CD4-positive, alpha-beta T cell treated with Interleukin-2 at 100 ng/mL for 4 hours (primary cell): Measurements from ENCODE around the gene ZMIZ1.
"Not testable (repeated sequence)": the region's sequence is repeated elsewhere in the genome, so short reads cannot be mapped to it uniquely, and the experiment has no call there.

ENCODE experiments used
- DNase-seq: peaks from one replicate; pipeline ENCODE4 v3.0.0-alpha.2; 2020; ENCODE audit warnings: low spot score

ZMIZ1 gene

DNA sequence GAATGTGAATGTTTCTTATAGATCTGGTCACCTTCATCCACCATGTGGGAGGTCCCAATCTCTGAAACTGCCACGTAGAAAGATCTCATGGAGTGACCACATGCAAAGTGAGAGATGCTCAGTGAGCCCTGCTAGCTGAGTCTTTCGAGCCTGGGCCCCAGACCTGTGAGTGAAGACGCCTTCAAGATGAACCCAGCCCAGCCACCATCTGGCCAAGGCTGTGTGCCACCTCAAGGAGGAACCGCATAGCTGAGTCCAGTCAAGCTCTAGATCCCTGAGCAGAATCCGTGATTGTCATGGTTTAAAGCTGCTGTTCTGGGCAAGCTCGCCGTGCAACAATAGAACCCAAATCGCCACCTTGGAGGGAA, 258.3 kb downstream of the ZMIZ1 start:
- no peak for DNase-seq

DNA sequence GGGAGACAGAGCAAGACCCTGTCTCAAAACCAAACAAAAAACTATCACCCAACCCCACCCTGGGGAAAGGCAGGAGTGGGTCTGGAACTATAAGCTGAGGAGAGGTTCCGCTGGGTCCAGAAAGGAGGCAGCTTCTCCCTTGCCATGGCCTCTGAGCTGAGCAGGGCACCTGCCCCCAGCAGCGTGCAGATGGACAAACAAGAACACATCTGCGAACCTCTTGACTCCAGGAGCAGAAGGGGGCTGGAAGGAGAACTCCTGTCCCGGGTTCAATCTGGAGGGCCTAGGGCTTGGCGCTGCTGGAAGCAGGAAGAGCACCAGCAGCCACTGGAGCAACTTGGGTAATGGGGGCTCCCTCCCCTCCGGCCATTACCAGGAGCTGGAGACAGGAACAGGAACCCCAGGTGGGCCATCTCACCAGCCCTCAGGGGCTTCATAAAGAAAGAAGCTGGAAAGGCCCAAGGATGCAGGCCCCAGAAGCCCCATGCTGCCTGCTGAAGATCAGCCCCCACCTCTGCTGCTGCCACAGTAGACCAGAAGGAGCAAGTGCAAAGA, 259.5 kb downstream of the ZMIZ1 start:
- no peak for DNase-seq

DNA sequence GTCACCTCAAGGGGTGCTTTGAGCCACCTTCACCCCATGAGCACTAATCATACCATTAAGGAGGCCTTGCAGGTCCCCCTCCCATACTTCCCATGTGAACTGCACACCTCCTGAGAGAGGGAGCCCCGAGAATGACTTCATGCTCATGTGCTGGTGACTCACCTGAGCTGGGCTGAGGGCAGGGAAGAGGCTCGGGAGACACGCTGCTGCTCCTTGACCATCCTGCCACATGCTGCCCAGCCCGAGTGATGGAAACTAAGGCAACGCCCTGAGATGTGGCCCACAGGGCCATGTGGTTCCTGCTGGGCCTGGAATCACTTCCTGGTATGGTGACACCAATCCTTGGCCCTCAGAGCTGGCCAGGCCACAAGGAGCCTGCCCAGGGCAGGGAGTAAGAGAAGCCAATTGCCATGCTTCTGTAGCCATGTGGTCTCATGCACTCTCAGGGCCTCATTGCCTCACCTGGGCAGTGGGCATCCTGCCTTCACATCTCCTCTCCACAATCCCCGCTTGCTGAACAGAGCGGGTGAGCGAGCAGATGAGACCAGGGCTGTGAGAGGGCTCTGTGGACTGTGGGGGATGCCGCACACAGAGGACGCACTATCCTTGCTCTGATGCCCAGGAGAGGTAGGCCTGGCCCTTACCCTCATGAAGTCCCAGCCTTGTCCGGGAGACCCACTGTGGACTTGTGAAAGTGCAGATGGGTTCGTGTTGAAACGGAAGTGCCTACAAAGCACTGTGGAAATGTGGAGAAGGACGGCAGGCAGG, 260.2 kb downstream of the ZMIZ1 start:
- DNase-seq: no peak

DNA sequence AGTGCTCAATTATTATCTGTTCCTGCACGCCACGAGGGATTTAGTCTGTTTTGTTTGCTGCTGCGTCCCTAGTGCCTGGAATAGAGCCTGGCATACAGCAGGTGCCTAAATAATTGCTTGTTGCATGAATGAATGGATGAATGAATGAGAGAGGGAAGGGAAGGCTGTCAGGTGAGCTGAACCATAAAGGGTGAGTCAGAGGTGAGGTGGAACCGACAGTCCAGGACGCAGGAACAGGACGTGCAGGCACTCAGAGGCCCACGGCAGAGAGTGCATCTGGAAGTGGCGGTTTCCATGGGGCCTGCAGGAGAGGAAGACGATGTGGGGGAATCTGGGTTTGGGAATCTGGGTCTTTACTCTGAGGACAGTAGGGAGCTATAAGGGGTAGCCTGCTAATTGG, 260.8 kb downstream of the ZMIZ1 start:
- no peak for DNase-seq

DNA sequence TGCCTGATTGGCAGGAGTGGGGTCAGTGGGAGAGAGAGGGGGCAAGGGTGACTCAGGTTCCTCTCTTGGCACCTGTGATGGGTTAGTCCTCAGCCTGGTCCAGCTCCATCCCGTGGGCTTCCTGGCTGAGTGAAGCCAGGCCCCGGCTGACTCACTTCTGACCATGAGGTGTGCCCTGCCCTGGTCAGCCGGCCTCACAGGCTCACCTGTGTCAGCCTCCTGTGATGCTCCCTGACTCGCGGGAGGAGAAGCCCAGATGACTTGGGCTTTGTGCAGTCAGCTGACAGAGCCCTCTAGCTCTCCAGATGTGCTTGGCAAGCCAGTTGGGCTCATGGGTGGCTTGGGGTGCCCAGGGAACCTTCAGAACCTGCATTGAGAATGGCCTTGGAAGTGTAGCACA, 262.5 kb downstream of the ZMIZ1 start:
- no peak for DNase-seq

DNA sequence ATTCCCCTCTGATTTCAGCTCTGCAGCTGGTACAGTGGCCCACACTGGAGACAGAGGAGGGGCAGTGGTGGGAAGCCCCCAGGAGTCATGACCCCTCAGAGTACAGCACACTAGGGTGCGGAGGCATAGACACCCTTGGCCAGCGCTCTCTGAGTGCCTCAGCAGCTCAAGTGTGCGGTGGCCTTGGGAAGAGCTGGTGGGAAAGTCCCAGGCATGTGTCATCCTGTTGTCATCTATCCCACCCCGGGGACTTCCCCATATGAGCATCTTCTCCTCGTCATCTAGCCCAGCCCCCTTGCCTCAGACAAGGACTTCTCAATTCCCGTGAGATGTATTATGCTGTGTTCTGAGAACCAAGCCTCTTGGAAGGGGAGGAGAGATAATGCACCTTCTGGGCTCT, 262.9 kb downstream of the ZMIZ1 start:
- peak; percentile 88 for DNase-seq

DNA sequence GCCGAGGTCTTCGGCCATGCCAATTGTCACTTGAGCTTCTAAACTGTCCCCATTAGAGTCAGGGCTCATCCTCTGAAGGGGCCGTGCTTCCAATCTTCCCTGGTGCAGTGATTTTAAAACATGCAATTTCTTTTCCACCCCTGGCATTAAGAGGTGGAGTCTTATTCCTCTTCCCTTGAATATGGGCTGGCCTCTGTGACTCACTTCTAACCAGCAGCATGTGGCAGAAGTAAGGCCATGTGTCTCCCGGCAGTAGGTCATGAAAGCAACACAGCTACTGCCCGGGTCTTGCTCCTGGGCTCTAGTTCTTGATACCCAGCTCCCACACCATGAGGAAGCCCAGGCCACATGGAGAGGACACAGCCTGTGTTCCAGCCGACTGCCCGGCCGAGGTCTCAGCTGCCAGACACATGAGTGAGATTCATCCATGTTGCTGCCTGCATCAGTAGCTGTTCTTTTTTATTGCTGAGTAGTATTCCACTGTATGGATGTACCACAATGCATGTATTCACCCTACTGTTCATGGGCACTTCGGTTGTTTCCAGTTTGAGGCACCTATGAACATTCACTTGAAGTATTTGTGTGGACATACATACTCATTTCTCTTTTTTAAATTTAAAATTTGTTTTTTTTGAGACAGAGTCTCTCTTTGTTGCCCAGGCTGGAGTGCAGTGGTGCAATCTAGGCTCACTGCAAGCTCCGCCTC, 264.0 kb downstream of the ZMIZ1 start:
- DNase-seq: not testable (repeated sequence)

DNA sequence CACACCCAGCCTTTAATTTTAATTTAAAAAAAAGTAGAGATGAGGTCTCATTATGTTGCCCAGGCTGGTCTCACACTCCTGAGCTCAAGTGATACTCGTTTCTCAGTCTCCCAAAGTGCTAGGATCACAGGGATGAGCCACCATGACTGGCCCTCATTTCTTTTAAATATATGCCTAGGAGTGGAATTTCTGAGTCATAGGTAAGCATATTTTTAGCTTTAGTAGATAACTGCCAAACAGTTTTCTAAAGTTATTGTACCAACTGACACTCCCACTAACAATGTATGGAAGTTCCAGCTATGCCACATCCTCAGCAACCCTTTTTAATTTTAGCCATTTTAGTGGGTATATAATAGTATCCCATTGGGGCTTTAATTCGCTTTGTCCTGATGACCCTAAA, 264.7 kb downstream of the ZMIZ1 start:
- no peak for DNase-seq

DNA sequence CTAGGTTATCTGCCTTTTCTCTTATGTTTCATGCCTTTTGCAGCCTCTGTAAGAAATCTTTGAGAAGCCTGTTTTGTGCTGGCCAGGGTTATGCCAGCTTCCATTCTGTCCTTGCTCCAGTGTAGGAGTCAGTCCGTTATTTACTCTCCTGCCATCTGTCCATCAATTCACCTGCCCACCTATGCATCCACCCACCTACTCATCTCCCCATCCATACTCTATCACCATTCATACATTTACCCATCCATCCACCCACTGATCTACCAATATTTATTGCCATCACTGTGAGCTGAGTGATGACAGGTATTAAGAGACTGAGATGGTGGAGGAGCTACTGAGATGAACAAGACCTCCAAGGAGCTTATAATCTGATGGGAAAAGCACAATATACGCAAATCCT, 265.8 kb downstream of the ZMIZ1 start:
- DNase-seq: no peak

DNA sequence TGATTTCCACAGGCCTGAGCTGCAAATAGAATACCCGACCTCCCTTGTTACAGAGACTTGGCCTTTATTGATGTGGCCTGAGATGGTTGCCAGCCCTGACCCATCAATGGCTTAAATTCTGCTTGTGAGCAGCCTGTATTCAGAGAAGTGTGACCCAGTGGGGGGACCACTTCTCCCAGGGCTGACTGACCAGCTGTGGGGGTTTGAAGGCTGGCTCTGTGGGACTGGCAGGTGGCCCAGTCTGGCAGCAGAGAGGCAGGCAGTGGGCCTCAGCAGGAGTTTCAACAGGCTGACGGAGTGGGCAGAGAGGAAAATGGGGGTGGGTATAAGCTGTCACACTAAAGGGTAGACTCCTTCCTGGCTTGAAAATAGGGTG, 266.3 kb downstream of the ZMIZ1 start:
- no peak for DNase-seq

DNA sequence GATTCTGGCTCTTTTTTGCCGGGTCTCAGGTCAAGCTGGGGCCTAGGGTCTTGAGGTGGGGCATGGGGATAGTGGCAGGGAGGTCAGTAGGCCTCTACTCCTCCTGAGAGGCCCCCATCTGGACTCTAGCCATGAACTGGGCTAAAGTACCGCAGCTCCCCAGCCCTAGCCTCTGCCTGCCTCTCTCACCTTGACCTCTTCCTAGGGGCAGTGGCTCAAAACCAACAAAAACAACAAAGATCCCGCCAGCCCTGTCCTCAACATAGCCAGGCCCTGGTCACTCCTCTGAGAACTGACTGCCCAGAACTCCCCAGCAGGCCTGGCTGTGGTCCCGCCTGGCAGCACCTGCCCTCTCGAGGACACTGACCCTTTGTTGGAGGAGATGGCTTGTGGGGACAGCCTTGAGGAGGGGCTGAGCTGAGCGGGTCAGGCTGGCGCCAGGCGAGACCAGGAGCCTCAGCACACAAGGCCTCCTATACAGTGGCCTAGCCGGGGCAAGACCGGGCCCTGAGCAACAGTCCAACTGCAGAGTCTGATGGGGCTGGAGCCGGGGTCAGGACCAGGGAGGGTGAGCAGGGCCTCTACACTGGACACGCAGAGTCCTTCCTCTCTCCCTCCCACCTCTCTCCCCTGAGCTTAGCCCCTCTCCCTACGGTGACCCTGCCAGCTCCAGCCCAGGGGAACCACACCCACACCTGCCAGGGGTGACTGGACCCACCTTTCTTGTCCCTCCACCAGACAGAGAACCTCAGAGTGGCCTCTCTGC, 266.9 kb downstream of the ZMIZ1 start:
- DNase-seq: no peak

DNA sequence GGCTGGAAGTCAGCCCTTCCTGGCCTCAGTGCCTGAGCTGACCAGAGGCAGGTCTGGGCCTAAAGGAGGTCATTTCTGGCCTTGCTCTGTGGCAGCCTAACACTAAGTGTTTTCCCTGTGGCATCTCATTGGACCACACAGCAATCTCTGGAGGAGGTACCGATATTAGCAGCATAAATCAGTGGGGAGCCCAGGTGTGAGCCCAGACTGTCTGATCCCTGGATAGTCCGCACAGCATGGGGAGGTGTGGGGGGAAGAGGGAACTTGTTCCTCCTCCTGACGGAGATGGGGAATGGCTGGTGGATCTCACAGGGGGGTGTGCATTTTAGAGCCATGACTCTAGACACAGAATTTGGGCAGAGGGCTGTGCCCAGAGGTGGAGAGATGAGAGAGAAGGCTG, 267.5 kb downstream of the ZMIZ1 start:
- no peak for DNase-seq

DNA sequence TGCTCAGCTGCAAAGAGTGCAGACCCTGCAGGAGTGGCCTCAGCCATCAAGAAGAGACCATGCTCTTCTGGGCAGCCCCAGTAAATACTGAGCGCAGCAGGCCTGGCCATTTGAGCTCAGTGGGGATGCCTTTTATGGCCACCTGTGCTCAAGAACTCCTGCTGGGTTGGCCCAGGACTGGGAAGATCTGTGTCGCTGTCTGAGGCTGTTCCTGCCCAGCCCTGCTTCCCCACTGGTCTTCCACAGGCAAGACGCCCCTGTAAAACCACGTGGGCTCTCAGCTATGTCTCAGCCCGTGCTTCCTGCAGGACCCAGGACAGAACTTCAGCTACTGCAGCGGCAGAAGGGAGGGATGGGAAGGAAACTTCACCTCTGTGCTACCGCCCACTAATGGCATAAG, 268.0 kb downstream of the ZMIZ1 start:
- no peak for DNase-seq

DNA sequence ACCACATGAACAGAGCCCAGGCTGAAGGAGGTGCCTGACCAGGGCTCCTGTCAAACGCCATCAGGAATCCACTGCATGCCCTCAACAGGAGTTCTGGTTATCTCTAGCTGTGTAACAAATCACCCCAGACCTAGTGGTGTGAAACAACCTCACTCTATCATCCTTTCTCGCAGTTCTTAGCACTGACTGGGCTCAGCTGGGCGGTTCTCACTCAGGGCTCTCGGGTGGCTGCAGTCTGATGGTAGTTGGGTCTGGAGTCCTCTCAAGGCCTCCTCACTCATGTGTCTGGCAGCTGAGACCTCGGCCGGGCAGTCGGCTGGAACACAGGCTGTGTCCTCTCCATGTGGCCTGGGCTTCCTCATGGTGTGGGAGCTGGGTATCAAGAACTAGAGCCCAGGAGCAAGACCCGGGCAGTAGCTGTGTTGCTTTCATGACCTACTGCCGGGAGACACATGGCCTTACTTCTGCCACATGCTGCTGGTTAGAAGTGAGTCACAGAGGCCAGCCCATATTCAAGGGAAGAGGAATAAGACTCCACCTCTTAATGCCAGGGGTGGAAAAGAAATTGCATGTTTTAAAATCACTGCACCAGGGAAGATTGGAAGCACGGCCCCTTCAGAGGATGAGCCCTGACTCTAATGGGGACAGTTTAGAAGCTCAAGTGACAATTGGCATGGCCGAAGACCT, 269.2 kb downstream of the ZMIZ1 start:
- not testable (repeated sequence) for DNase-seq

DNA sequence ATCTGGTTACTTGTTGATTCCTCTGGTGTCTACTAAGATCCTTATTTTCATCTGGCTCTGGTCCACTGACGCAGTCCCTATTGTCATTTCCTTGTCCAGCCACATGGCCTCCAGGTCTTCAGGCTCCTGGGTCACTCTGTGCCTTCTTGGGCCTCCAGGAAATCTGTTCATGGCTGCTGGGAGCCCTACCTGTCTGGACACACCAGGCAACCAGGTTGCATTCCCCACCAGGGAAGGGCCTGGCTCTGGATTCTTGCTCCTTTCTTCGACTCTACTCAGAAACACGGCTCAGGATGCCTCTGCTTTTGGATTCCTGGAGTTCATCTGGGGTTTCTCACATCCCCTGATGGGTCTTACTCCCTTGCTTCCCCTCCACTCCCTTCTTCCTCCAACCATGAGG, 270.5 kb downstream of the ZMIZ1 start:
- no peak for DNase-seq

DNA sequence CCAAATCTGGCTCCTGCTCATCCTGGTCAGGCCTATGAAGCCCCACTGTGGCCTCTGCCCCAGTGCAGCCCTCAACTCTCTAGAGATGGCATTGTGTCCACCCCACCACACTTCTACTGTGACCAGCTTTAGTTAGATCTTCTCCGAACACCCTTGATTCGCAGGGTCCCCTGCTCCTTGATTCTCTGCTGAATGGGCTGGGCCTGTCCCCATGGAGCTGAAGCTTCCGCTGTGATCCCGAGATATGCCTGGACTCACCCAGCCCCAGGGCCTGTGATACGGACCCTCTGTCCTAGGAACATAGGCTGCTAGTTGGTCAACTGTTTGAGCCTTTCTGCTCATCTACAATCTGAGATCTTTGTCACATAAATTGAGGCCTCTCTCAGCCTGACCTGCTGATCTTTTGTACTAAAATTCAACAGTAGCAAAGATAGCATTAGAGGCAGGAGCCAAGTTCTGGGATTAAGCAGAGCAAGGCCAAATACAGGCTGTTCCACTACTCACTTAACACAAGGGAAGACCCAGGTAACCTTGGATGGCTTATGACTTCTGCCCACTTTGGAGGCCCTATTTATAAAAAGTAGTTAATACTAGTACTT, 272.0 kb downstream of the ZMIZ1 start:
- no peak for DNase-seq

DNA sequence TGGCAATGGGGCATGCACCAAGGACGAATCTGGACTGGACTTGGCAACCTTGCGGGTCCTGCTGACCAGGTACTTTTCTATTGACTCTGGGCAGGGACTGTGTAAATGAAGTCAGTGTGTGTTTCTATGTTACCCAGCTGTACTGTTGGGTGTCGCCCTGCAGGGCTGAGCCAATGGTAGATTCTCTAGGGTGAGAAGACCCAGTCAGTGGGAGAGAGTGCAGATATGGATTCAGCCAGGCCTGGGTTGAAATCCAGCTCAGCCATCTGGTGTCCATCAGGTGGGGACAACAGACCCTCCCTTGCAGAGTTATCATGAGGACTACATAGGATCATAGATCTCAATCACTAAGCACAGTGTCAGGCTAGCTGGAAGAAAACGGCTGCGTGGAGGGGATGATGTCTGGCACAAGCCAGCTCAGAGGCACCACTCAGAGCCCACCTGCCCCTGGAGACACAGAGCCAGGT, 273.6 kb downstream of the ZMIZ1 start:
- no peak for DNase-seq

DNA sequence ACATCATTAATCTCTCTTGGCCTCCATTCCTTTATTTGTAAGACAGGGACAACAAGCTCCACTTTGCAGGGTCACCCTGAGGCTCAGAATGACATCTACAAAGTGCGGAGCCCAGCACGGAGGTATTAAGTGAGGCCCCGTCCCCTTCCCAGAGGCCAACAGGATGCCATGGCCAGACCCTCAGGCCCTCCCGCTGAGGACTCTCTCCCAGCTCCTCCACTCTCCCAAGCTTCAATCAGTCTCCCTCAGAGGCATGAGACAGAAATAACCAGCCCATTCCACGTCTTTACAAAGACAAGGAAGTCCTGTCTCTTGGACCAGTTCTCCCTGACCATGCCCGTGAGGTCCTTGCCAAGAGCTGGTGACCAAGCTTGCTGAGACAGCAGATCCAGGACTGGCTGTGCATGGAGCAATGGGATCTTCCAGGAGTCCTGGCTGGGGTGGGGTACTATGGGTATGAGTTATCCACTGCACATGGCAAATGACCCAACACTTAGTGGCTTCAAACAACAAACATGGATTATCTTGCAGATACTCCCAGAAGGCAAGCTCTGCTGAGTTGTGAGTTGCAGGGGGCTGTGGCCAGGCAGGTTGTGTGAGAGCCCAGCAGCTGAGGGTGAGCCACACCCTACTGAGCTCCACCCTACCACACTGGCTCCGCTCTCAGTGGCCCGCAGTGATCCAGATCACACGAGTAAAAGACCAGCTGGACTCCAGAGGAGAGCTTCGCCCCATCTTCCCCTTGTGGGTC, 274.2 kb downstream of the ZMIZ1 start:
- DNase-seq: no peak

DNA sequence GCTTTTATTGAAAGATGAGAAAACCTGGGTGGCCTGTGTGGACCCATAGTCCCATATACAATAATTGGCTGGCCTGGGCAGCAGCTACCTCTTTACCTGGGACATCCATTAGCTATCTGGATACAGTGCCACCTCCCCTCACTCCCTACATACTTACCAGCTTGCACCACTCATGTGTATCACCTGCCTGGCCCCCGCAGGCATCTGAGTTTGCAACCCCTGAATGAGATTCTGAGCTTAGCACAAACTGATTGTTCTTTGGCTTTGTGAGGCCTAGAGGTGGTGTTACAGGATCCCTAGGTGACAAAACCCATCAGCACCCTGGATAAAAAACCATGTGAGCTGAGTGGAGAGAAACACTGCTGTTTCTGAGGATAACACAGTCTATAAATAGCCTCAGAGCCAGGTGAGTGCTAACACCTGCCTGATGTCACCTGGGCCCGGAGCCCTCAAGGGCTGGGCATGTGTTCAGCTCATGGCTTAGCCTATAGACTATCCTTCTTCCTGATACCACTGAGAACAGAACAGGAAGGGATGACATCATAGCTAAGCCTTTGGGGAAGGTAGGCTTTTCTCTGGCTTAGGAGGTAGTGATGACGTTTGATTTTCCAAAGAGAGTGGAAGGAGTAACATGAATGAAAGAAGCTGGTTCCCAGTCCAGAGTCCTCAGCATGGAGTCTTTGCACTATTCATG, 275.9 kb downstream of the ZMIZ1 start:
- DNase-seq: no peak

DNA sequence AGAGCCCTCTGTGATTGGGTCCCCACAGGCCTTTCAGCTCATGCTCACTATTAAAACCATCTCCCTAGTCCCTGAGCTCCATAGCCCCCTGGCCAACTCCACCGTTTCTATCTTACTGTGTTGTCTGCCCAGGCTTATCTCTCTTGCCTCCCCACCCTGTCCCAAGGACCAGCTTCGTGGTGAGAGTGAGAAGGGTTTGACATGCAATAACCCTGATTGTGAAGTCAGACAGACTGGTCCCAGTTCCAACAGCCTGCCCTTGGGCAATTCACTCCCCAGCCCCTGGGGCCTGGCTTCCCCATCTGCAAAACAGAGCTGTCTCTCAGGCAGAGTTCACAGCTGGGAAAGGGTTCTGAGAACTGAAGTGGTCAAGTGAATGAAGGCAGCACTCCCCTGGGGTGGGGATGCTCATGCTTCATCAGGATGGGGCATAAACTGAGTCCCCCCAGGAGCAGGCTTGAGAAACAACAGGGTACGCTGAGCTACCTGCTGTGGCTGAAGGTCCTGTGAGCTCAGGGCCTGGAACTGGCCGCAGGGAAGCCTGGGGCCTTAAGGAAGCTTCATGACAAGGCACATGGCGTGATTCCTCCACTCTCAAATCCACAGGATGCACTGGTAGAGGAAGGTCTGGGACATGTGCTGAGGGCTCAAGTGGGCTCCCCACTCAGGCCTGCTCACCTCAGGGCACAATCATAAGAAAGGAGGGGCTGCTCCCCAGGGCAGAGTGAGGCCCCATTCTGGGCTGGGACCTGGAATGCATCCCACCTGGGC, 276.7 kb downstream of the ZMIZ1 start:
- DNase-seq: no peak
